Panc1 (cell line): ENCODE data around the gene PHKB.
"Not testable (repeated sequence)": the region's sequence is repeated elsewhere in the genome, so short reads cannot be mapped to it uniquely, and the experiment has no call there.

Experiments
- CTCF ChIP-seq: fragments of 450-650 bp; IDR thresholded peaks from 2 replicates; pipeline ENCODE4 v1.5.1; 2017; ENCODE audit warnings: mild to moderate bottlenecking
- POLR2AphosphoS5 ChIP-seq: IDR thresholded peaks from 2 replicates; pipeline ENCODE4 v1.6.1; 2012; ENCODE audit warnings: mild to moderate bottlenecking, low read depth, low read length, moderate library complexity
- REST ChIP-seq, 2 experiments: IDR thresholded peaks; 2 replicates each; pipeline ENCODE4 v1.6.1; 2011 to 2012; ENCODE audit warnings: low read depth in 2 of 2, control low read depth in 1 of 2, low read length in 1 of 2, mild to moderate bottlenecking in 1 of 2, moderate library complexity in 1 of 2; ENCODE audit not compliant: insufficient read depth in 1 of 2
- SIN3A ChIP-seq: IDR thresholded peaks from 2 replicates; pipeline ENCODE4 v1.6.1; 2012; ENCODE audit warnings: low read depth, mild to moderate bottlenecking, low read length, moderate library complexity, borderline replicate concordance; ENCODE audit not compliant: insufficient read depth

GRCh38 chr16:47468070-47468689 is 7.0 kb downstream of the PHKB start:
- TF ChIP-seq REST (IDR thresholded peaks at IDR 0.05; ENCODE audit: insufficient read depth in 1 of 2, low read depth in 2 of 2, low read length in 1 of 2); CTCF; POLR2AphosphoS5; SIN3A: not testable (repeated sequence)
